ENCODE measurements around the gene RANBP1.

- TF ChIP-seq L3MBTL2 (conservative IDR thresholded peaks at IDR 0.05) (no peak), FOXK2 (IDR thresholded peaks at IDR 0.05) (no peak), SUZ12 (IDR thresholded peaks at IDR 0.05) (no peak), ELF4 (IDR thresholded peaks at IDR 0.05) (no peak)
These were observed 18.1 kb downstream of the RANBP1 start for GRCh38 chr22:20133930-20134549.

Measured in HEK293T (cell line).